ENCODE results near the gene EPB41L2. TPM values are rescaled to one million over a fixed set of nuclear protein-coding genes. Genes with fewer than 3 reads are reported as not detected.
A peak's percentile ranks its signal among the peaks of the same experiment; 100 is the strongest.

EPB41L2 gene
- total RNA-seq, 6 donors from 2014 or later, result 68.7 to 201 (median 98.2) TPM

GRCh38 chr6:130895516-130895915 is 167.5 kb downstream of the EPB41L2 start:
- ATAC-seq (ENCODE audit: low FRiP score in 2 of 2) (no peak), DNase-seq (no peak)
- no peaks in the 10 kb centered on the region for H3K27me3 ChIP-seq
- TF ChIP-seq POLR2AphosphoS5 (IDR thresholded peaks at IDR 0.05), result no peak
- no peak for TF ChIP-seq EP300 (IDR thresholded peaks at IDR 0.05)
- TF ChIP-seq POLR2A (IDR thresholded peaks at IDR 0.05), result no peak
- TF ChIP-seq, protein P1, sequence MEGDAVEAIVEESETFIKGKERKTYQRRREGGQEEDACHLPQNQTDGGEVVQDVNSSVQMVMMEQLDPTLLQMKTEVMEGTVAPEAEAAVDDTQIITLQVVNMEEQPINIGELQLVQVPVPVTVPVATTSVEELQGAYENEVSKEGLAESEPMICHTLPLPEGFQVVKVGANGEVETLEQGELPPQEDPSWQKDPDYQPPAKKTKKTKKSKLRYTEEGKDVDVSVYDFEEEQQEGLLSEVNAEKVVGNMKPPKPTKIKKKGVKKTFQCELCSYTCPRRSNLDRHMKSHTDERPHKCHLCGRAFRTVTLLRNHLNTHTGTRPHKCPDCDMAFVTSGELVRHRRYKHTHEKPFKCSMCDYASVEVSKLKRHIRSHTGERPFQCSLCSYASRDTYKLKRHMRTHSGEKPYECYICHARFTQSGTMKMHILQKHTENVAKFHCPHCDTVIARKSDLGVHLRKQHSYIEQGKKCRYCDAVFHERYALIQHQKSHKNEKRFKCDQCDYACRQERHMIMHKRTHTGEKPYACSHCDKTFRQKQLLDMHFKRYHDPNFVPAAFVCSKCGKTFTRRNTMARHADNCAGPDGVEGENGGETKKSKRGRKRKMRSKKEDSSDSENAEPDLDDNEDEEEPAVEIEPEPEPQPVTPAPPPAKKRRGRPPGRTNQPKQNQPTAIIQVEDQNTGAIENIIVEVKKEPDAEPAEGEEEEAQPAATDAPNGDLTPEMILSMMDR (IDR thresholded peaks at IDR 0.05), result no peak
- H3K4me1 ChIP-seq, result no peaks in the 10 kb centered on the region
- no peak overlapping the region for H3K4me3 ChIP-seq
- peaks cover 0 to 46% (median 2%) of the 10 kb centered on the region in 4 donors for H3K36me3 ChIP-seq
- H3K27ac ChIP-seq, result no peak overlapping the region
- H3K9me3 ChIP-seq, result no peaks in the 10 kb centered on the region
- WGBS, 2 donors, result 72 to 75% methylated on average over 2 of the region's 2 CpGs

- Histone ChIP-seq H3K4me1 (no peaks in the 10 kb centered on the region), H3K27ac (no peak overlapping the region), H3K36me3 (peaks cover 0 to 41% (median 2%) of the 10 kb centered on the region in 4 donors), H3K9me3 (no peaks in the 10 kb centered on the region), H3K4me3 (no peak overlapping the region), H3K27me3 (no peaks in the 10 kb centered on the region)
- DNase-seq (no peak), ATAC-seq (ENCODE audit: low FRiP score in 2 of 2) (no peak)
- WGBS, 2 donors, result 88 to 89% methylated on average over 2 of the region's 2 CpGs
- no peak for TF ChIP-seq EP300 (IDR thresholded peaks at IDR 0.05)
- no peak for TF ChIP-seq POLR2AphosphoS5 (IDR thresholded peaks at IDR 0.05)
- TF ChIP-seq, protein P1 (IDR thresholded peaks at IDR 0.05), result no peak
- no peak for TF ChIP-seq POLR2A (IDR thresholded peaks at IDR 0.05)
Observed at GRCh38 chr6:130893766-130894165, 169.3 kb downstream of the EPB41L2 start.

- WGBS, 2 donors, result 71% methylated on average over 2 of the region's 2 CpGs
- no peaks in the 10 kb centered on the region for H3K27me3 ChIP-seq
- H3K4me1 ChIP-seq, result no peaks in the 10 kb centered on the region
- H3K27ac ChIP-seq, result no peak overlapping the region
- H3K4me3 ChIP-seq, result no peak overlapping the region
- TF ChIP-seq POLR2AphosphoS5 (IDR thresholded peaks at IDR 0.05), result no peak
- TF ChIP-seq POLR2A (IDR thresholded peaks at IDR 0.05), result no peak
- TF ChIP-seq, protein P1 (IDR thresholded peaks at IDR 0.05), result no peak
- TF ChIP-seq EP300 (IDR thresholded peaks at IDR 0.05), result no peak
- H3K36me3 ChIP-seq, result peaks cover 0 to 36% (median 2%) of the 10 kb centered on the region in 4 donors
- H3K9me3 ChIP-seq, result no peaks in the 10 kb centered on the region
- ATAC-seq (ENCODE audit: low FRiP score in 2 of 2) (peak in 1 of 2 donors; percentile 73), DNase-seq (no peak)
Observed at GRCh38 chr6:130893277-130893676, 169.8 kb downstream of the EPB41L2 start.

DNA sequence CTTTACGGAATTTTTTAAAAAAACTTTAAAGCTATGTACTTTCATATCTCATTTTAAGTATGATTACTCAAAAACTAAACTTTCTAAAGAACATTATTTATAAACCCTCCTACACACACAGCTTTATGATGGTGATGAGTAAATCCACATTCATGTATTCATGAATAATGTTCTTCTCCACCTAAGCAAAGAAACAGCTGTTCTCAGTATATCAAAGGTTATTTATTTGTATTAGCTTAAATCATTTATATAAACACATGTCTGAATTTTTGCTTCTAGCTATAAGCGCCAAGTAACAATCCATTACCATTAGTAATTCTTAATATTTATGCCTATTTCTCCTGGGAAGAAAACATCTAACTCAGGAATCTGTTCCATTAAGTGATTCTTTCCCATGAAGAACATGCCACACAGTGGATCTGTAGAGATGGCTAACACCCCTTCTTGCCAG is 172.5 kb downstream of the EPB41L2 start:
- DNase-seq, result no peak
- H3K4me3 ChIP-seq, result no peak overlapping the region
- no peaks in the 10 kb centered on the region for H3K9me3 ChIP-seq
- H3K27ac ChIP-seq, result no peak overlapping the region
- no peak for TF ChIP-seq POLR2AphosphoS5 (IDR thresholded peaks at IDR 0.05)
- TF ChIP-seq POLR2A (IDR thresholded peaks at IDR 0.05), result no peak
- TF ChIP-seq, protein P1 (IDR thresholded peaks at IDR 0.05), result no peak
- no peak for TF ChIP-seq EP300 (IDR thresholded peaks at IDR 0.05)
- 70 to 75% methylated on average over 2 of the region's 2 CpGs for WGBS, 2 donors
- peaks cover 0 to 34% (median 2%) of the 10 kb centered on the region in 4 donors for H3K36me3 ChIP-seq
- H3K4me1 ChIP-seq, result no peaks in the 10 kb centered on the region
- ATAC-seq (ENCODE audit: low FRiP score in 2 of 2), result no peak
- no peaks in the 10 kb centered on the region for H3K27me3 ChIP-seq

GRCh38 chr6:130889423-130889822 is 173.6 kb downstream of the EPB41L2 start:
- Histone ChIP-seq H3K36me3 (peaks cover 0 to 28% (median 0%) of the 10 kb centered on the region in 4 donors), H3K9me3 (no peaks in the 10 kb centered on the region), H3K27ac (peak overlapping the region in 1 of 4 donors; percentile 59), H3K4me1 (no peaks in the 10 kb centered on the region), H3K27me3 (no peaks in the 10 kb centered on the region), H3K4me3 (no peak overlapping the region)
- DNase-seq (no peak), ATAC-seq (ENCODE audit: low FRiP score in 2 of 2) (no peak)
- 95 to 99% methylated on average over 2 of the region's 2 CpGs for WGBS, 2 donors
- TF ChIP-seq POLR2A (IDR thresholded peaks at IDR 0.05) (no peak), POLR2AphosphoS5 (IDR thresholded peaks at IDR 0.05) (no peak), EP300 (IDR thresholded peaks at IDR 0.05) (no peak)
- TF ChIP-seq, protein P1 (IDR thresholded peaks at IDR 0.05), result no peak

Measured in upper lobe of left lung (tissue), 6 donors.